GM21737 (cell line): Measurements from ENCODE around the gene GINS1.

ENCODE experiments used
- ATAC-seq: cut with Tn5 transposase; IDR thresholded peaks from one replicate; pipeline ENCODE4 v1.9.1; 2021; ENCODE audit warnings: mild to moderate bottlenecking, moderate library complexity; ENCODE audit not compliant: unreplicated experiment

The GINS1 gene

DNA sequence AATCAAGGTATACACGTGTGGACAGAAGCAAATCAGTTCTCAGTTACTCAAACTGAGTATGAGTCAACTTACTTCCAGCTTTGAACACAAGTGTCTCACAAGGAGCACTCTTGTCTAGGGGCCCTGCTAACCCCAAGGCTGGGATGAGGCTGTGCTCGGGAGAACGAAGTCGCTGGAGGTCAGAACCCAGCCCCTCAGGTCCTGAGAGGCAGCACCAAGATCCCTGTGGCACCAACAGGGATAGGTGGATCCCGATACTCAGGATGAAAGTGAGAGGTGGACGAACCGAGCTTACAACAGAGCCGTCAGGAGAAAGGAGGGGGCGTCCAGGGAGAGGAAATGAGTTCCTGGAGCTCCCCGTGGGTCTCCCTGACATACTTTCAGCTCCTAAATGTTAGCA is 85.7 kb downstream of the GINS1 start:
- ATAC-seq = no peak

- no peak for ATAC-seq
These were observed 86.5 kb downstream of the GINS1 start for GRCh38 chr20:25493748-25494505.

- ATAC-seq = no peak
These were observed 87.2 kb downstream of the GINS1 start for GRCh38 chr20:25494506-25495188.

DNA sequence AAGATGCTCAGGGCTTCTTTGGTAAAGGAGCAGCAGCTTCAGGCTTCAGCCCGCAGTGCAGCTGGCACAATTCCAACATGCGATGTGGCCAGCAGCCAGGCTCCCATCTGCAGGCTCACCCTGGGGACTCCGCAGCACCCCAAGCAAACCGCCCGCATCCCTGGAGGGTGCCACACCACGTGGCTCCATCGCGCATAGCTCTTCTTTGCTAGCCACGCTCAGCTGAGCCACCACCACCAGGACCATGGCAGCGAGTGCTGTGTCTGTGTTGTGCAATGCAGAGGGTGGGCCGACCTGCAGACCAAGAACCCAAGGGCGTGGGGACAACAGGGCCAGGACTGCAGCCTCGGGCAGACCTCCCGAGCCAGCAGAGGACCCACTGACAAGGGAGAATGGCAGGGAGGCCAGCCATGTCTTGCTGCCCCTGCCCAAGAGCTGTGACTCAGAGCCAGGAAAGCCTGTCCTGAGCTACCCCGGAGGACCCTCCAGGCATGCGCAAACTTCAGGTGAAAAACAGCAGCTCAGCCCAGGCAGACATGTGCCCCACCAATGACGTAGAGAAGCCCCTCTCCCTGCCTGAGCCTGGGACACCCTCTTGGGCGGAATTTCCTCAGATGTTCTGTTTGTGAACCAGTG is 87.8 kb downstream of the GINS1 start:
- no peak for ATAC-seq

GRCh38 chr20:25496165-25496967 is 88.9 kb downstream of the GINS1 start:
- ATAC-seq = no peak

- ATAC-seq = no peak
These were observed 89.5 kb downstream of the GINS1 start for GRCh38 chr20:25496968-25497401.

DNA sequence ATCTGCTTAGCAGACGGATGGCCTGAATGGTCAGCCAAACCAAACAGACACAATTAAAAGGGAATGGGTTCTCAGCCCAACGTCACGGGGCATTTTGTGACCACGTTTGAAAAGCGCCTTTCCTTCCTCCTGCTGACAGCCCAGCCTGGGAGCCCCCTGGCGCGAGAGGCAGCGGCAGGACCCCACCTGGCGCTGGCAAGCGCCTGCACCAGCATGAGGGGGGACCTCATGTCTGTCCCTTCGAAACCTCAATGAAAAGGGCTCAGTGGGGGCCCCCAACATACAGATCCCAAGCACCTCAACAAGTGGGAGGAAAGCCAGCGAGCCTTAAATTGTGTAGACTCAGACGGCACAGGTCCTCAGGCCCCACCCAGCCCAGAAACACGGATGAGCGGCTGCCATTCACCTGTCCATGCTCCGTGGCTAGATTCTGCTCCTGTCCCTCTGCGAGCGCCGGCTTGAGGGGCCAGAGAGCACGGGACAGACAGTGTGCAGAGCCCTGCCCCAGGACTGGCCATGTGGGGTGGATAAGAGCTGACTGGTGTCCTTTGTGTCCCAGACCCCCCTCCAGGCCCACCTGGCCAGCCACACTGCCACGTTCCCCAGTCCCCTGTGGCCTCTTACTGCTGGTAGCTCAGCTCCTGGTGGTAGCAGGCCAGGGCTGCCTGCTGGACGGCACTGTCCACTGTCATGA is 90.3 kb downstream of the GINS1 start:
- no peak for ATAC-seq
